Stimulated activated CD4-positive, alpha-beta T cell treated with anti-CD3 and anti-CD28 coated beads, TNF-alpha, amount 100 ng/mL, for 1 hour (primary cell): Measurements from ENCODE around the gene MRPL47.
A peak's percentile ranks its signal among the peaks of the same experiment; 100 is the strongest.
"Not testable (repeated sequence)": the region's sequence is repeated elsewhere in the genome, so short reads cannot be mapped to it uniquely, and the experiment has no call there.

ENCODE experiments used
- DNase-seq, 3 donors: peaks; one replicate each; pipeline ENCODE4 v3.0.0-alpha.2; 2020; ENCODE audit warnings: low read depth in 3 of 3, low spot score in 1 of 3

Gene MRPL47

DNA sequence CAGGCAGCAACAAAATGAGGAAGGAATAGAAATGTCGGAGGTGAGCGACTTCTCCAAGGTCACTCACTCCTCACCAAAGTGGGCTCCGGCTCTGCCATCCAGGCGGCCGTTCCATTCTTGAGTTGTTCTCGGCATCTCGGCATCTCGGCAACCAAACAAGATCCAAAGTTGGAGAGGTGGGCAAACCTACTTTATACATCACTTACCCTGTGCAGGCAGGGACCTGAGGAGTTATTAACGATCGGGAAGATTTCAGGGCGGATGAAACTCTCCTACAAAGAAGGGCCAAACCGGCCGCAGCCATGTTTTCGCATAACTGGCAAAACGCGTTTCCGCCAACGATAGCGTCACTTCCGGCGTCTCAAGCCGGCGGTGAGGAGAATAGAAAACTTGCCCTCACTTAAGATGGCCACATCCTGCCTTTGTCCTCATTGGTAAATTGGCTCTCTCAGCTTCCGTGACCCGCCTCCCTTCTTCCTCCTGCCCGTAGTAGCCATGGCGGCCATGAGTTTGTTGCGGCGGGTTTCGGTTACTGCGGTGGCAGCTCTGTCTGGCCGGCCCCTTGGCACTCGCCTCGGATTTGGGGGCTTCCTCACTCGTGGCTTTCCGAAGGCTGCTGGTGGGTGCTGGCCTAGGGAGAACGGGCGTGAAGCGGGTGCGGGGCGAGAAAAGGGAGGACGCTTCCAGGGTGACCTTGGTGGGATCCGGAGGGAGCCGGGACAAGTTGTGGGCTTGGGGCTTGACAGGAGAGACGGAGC, at the start of gene MRPL47, which contains the start of gene NDUFB5:
Gene MRPL47 (minus strand): TSS at position 318 of the 758 bp plus-strand sequence. CDS start 14 bp downstream, at position 304.
Gene NDUFB5 (plus strand): TSS at position 474 of the 758 bp plus-strand sequence. CDS start 22 bp downstream, at position 496.
- DNase-seq = peak; percentile 69 to 81 (median 73)

DNA sequence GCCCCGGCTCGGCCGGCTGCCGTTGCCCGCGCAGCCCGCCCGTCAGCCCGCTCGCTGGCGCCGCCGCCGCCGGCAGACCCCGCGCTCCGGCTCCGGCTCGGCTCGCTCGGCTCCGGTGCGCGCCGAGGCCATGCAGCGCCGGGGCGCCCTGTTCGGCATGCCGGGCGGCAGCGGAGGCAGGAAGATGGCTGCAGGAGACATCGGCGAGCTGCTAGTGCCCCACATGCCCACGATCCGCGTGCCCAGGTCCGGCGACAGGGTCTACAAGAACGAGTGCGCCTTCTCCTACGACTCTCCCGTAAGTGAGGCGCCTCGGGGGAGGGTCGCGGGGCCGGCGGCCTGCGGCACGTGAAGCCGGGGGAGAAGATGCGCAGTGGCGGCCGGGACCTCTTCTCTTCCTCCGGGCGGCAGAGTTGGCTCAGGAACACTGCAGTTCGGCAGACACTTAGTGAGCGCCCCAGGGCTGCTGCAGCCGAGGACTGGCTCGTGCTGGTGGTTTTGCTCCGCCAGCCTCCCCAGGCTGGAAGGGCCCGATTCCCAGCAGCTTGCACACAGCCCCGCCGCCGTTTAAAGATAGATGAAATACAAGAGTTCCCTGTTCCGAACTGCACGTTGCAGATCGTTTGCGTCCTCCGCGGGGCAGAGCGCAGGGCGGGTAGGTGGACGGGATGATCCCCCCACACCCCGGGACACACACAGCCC, 48.8 kb upstream of the MRPL47 start:
- DNase-seq = peak in 2 of 3 donors; percentile 29 to 54

DNA sequence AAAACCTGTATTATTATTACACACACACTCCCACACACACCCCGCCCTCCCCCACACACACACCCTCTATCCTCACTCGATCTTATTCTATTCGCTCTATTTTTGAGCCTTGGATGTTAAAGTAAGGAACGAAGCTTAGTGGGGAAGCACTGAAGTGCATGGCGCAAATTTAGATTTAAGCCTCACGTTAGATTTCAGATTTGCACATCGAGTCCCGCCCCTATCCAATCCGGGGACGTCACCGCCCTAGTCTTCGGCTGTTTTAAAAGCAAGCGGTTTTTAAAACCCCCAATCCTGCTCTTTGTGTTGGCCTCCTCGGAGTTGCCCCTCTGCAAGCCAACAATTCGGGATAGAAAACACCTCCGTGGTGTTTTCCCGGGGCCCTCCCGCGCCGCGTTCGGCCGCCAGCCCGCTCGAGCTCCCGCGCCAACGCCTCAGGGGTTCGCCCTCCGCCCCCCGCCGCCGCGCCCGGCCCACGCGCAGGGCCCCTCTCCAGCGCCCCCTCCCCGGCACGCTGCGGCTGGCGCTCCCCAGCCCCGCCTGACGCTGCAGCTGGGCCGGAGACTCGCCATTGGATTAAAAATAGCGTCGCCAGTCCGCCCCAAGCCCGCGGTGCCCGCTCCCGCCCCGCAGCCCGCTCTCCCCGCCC, 48.1 kb upstream of the MRPL47 start, which contains the start of gene USP13:
Gene USP13 (plus strand): TSS at position 594 of the 649 bp plus-strand sequence. CDS start 186 bp downstream, outside the sequence.
- DNase-seq = peak in 2 of 3 donors; percentile 18 to 42

DNA sequence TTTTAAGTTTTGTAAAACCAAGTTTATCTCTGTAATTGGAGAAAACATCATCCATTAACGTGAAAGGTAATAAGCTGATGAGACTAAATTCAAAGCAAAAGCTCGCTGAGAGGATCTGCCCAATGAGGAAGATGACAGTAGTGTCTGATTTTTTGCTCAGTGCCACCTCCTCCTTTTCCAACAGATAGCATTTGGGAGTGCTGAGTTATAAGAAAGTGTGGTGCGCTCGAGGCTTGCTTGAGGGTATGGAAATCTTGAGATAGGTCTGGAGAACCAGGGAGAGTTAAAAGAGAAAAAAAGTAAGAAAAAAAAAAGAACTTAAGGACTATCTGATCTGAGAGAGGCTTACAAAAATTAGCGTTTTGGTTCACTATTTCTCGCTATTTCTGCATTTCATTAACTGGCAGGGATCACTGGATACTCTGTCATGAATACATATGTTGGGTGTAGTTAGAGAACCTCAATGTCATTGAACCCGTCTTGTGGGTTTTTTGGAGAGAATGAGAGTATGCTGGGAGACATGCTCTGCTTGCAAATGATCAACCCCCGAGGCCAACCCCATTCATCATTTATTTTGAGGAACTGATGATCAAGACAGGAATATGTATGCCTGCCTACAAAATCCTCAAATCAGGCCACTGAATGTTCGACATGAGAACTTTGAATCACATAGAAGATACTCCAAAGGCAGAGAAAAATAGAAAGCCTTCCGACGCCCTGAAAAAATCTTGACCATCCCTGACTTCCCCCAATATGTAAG, 47.4 kb upstream of the MRPL47 start:
- DNase-seq = no peak

DNA sequence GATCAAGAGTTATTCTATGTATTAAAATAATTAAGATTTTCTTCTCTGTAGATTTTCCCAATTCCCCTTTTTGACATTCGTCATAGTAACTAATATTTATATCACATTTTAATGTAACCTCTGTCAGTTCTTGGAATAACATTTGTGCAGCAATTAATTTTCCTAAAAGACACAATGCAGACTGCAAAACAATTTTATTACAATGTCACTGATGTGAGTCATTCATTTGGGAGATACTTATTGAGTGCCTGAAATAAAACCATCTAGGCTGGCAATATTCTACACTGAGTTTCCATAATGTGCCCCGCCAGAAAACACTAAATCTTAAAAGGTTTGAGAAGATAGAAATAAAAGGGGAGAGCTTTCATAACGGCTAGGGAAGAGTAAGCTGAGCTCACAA, 41.7 kb upstream of the MRPL47 start:
- no peak for DNase-seq

DNA sequence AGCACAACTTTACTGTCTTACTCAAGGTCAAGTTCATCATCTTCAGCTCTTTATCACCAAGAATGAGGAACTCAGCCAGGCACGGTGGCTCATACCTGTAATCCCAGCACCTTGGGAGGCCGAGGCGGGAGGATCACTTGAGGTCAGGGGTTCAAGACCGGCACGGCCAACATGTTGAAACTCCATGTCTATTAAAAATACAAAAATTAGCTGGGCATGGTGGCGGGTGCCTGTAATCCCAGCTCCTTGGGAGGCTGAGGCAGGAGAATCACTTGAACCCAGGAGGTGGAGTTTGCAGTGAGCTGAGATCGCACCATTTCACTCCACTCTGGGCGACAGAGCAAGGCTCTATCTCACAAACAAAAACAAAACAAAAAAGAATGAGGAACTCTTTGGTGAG, 39.4 kb upstream of the MRPL47 start:
- DNase-seq = not testable (repeated sequence)

DNA sequence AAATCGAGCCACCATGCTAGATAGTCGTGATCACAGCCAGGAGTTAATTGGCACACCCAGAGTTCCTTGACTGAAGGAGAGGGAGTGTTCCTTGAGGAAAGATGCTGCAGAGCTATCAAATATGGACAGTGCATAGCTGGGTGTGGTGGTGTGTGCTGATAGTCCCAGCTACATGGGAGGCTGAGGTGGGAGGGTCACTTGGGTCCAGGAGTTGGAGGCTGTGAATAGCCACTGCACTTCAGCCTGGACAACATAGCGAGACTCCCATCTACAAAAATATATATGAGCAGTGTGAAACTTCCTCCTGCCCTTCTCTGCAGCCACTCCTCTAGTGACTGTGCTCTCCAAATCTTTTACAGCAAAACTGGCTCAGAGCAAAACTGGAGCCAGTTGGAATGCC, 38.4 kb upstream of the MRPL47 start:
- no peak for DNase-seq

DNA sequence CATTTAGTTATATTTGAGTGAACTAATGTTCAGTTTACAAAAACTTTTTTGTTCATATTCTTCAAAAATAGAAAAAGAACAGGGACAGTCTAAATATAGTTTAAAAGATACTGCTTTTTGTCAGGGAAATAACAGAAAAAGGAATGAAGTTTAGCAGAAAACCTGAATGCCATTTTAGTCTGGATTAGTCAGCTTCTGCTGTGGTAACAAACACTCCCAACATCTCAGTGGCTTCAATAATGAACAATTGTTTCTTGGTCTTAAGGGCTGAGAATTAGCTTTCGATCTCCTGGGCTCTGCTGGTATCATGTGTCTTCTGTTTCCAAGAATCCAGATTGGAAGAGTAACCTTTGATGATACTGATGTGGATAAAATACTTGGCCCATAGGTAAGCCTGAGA, 36.0 kb upstream of the MRPL47 start:
- no peak for DNase-seq

DNA sequence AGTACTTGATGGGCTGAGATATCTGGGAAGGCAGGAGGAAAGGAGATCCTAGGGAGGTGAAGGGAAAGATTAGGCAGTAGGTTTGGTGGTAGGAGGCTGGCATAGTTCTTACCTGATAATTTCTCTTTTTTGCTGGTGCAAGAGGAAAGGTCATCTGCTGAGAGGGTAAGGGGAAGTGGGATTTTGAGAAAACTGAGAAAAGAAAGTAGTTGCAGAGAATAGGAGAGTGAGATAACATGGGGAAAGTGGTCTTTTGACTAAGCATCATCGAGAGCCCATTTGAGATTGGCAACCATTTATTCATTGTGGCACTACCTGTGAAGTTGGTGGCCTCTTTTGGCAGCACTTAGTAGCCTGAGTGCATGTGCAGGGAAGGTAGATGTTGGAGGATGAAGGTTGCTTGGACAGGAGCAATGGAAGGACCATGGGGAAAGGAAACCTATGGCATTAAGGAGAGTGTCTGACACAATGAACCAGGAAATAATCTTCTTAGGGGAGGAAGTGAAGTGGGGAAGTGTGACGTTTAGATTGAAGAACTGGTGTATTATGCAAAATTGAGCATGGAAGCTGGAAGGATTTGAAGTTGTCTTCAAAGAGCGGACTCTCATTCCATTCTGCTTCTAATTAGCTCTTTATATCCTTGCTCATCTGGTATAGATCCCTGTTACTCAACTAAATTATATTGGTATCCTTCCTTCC, 26.5 kb upstream of the MRPL47 start:
- no peak for DNase-seq

DNA sequence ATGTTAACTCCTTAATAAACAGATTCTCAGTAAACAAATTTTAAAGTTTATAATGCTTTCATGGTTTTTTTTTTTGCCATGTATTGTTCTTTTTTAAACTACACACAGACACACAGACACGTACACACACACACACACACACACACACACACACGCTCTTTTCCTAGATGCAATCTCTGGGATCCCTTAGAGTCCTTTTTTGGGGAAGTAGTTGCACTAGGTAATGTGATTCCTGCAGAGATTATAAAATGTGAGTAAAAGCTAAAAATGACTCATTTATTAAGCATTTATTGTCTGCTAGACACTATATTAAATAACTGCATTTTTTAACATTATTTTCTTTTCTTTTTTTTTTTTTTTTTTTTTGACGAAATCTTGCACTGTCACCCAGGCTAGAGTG, 20.0 kb upstream of the MRPL47 start:
- DNase-seq = no peak

DNA sequence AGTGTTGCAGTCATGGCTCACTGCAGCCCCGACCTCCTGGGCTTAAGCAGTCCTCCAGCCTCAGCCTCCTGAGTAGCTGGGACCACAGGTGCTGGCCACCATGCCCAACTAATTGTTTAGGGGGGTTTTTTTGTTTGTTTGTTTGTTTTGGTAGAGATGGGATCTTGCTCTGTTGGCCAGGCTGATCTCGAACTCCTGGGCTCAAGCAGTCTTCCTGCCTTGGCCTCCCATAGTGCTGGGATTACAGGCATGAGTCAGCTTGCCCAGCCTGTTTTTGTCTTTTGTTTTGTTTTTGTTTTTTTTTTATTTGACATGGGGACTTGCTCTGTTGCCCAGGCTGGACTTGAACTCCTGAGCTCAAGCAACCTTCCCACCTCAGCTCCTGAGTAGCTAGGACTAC, 17.6 kb upstream of the MRPL47 start:
- DNase-seq = no peak

DNA sequence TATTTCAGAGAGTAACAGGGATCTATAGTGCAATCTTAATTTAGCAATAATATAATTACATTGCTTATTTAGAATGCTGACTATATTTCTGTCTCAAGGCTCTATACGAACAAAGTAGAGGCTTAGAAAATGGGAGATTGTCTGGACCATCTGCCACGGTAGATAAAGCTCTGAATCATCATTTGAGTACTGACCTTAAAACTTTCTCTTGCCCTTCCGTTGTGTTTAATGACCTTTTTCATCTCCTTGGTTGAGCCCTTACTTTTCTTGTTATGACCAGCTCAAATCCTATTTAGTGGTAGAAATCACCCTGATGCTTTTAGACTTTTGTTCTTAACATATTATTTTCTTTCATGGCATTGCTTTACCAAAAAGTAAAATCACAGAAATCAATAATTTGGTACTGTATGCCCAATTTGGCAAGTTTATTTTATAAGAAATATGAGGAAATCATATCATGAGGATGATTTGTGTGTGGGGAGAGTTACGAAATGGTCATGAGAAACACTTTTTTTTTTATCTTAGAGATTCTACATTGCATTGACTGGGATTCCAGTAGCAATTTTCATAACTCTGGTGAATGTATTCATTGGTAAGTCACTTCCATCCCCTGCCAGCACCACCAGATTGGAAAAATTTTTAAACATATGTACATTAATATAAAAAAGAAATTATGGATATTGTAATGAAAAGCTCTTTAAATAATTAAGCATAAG, 11.2 kb upstream of the MRPL47 start:
- no peak for DNase-seq

DNA sequence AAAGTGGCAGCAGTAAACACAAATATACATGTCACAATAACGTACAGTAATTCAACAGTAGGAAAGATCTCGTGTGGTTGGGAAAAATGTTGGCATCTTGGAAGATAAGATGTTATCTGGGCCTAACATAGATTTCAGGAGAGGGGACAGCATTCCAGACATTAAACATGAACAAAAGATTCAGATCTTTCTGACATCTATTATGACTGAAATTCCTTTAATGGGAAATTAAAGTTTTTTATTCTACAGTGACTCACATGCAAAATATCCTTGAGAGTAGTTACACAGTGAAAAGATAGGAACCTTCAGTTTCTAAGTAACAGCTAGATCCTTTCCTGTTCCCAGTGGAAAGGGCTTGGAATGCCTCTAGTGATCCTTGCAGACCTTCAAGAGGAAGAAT, 9.4 kb upstream of the MRPL47 start:
- no peak for DNase-seq

DNA sequence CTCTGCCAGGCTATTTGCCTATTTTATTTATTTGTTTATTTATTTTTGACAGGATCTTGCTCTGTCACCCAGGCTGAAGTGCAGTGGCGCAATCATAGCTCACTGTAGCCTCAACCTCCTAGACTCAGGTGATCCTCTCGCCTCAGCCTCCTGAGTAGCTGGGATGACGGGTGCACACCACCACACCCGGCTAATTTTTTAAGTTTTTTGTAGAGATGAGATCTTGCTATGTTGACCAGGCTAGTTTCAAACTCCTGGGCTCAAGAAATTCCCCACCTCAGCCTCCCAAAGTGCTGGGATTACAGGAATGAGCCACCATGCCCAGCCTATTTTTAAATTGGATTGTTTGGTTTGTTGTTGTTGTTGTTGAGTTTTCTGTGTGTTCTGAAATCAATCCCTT, 5.6 kb upstream of the MRPL47 start:
- DNase-seq = no peak

DNA sequence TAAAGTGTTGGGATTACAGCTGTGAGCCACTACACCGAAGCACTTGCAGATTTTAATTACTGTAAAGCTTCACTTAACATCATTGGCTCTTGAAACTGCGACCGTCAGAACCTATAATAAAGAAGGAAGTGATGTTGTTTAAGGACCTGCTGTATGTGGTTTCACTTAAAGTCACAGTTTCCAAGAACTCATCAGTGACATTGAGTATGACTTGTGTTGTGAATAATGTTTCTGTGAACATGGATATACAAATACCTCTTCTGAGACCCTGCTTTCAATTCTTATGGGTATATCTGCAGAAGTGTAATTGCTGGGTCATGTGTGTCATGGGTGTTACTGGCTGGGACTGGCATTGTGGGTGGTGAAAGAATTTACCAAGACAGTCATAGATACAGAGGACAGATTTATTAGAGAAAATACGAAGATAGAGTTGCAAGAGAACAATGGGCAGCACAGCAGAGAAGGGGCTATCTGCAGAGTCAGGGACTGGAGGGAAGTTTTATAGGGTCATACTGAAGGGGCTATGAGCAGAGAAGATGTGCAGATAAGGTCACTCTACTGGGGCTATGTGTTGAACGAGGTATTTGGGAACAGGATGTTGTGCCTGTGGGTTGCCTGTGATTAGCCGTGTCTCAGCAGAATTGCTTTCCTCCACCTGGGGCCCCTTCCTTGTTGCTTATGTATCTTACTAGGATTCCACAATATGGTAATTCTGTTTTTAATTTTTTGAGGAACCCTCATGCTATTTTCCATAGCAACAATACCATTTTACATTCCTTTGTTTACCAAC, 4.7 kb upstream of the MRPL47 start:
- DNase-seq = no peak

DNA sequence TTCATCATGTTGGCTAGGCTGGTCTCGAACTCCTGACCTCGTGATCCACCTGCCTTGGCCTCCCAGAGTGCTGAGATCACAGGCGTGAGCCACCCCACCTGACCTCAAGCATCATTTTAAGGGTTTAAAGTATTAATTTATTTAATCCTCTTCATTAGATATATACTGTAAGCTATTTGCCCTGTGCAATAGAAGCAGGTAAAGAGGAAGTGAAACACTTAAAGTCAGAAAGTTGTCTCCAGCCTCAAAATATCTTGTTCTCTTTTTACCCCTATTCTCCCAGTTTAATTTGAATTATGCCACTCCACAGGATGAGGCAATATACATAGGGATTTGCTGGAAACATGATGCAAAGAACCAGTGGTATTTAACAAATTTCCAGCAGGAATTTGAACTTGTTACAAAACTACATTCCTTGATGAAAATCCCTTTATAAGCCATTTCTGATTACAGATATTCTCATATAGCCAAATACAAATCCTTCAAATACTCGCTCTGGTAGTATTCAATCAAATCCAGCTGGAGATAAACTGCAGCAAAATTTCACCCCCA, 2.2 kb upstream of the MRPL47 start:
- no peak for DNase-seq

DNA sequence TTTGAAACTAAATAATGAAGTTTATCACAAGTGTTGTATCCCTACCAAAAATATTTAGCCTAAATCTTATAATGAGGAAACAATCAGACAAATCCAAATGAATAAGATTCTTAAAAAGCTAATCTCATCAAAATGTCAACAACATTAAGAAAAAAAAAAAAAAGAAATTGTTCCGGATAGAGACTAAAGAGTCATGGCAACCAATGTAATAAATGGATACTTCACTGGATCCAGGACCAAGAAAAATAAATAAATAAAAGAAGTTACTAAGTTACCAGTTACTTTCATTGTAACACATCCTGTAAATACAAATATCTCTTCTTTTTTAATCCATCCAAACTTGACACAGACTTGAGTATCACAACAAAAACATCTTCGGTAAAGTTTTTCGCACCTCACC, 607 bp downstream of the MRPL47 start:
- DNase-seq = no peak

DNA sequence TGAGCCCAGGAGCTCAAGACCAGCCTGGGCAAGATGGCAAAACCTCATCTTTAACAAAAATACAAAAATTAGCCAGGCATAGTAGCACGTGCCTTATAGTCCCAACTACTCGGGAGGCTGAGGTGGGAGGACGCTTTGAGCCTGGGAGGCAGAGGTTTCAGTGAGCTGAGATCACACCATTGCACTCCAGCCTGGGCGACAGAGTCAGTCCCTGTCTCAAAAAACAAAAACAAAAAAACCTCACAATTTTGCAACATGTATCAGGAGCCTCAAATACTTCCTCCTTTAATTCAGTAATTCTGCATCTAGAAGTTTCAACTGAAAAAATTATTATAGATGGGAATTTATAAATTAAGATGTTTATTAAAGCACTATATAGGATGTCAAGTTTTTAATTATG, 1.1 kb downstream of the MRPL47 start:
- no peak for DNase-seq

DNA sequence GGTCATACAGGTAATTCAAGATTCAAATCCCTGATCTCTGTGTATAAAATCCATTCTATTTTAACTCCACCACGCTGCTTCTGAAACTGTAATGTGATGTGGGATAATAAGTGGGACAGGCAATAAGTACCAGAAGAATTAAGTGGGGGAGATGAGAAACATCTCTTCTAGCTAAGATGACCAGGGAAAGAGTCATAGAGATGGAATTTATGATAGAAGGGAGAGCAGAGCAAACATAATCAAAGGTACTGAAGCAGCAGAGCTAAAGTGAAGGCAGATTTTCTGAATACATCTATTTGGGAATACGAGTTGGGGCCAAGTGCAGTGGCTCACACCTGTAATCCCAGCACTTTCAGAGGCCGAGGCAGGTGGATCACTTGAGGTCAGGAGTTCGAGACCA, 4.9 kb downstream of the MRPL47 start:
- no peak for DNase-seq
